ENCODE data around the gene ACTA1.

GRCh38 chr1:229464672-229465071, 30.8 kb upstream of the ACTA1 start:
- no peak for TF ChIP-seq EZH2 (IDR thresholded peaks at IDR 0.05; ENCODE audit: borderline replicate concordance, insufficient read depth, low read depth, low read length, poor library complexity, severe bottlenecking)
- no peak for TF ChIP-seq CTCF (IDR thresholded peaks at IDR 0.05)

All from B cell (primary cell).